HEK293 (cell line): Measurements from ENCODE around the gene POLR3A.

Experiments
- AEBP2 ChIP-seq: fragments of 450-650 bp; formaldehyde crosslinking; IDR thresholded peaks from 2 replicates; pipeline ENCODE4 v1.5.1; 2016; ENCODE audit warnings: missing biosample characterization, missing genetic modification characterization, borderline replicate concordance
- GLI2 ChIP-seq: fragments of 450-650 bp; formaldehyde crosslinking; IDR thresholded peaks from 2 replicates; pipeline ENCODE4; 2017; ENCODE audit warnings: missing biosample characterization, missing genetic modification characterization, low read depth, borderline replicate concordance
- KLF16 ChIP-seq: fragments of 450-650 bp; formaldehyde crosslinking; IDR thresholded peaks from 2 replicates; pipeline ENCODE4 v1.5.1; 2017; ENCODE audit warnings: missing biosample characterization, missing genetic modification characterization
- KLF8 ChIP-seq: fragments of 450-650 bp; formaldehyde crosslinking; IDR thresholded peaks from 2 replicates; pipeline ENCODE4 v1.5.1; 2016; ENCODE audit warnings: missing biosample characterization, missing genetic modification characterization
- WT1 ChIP-seq: fragments of 450-650 bp; formaldehyde crosslinking; IDR thresholded peaks from 2 replicates; pipeline ENCODE4 v1.5.1; 2016; ENCODE audit warnings: missing biosample characterization, missing genetic modification characterization
- ZEB2 ChIP-seq: fragments of 450-650 bp; formaldehyde crosslinking; IDR thresholded peaks from 2 replicates; pipeline ENCODE4 v1.5.1; 2016; ENCODE audit warnings: missing biosample characterization, missing genetic modification characterization
- ZNF114 ChIP-seq: fragments of 450-650 bp; formaldehyde crosslinking; IDR thresholded peaks from 2 replicates; pipeline ENCODE4 v1.5.0; 2017; ENCODE audit warnings: missing biosample characterization, missing genetic modification characterization
- ZNF133 ChIP-seq: fragments of 450-650 bp; formaldehyde crosslinking; IDR thresholded peaks from 2 replicates; pipeline ENCODE4 v1.5.1; 2016; ENCODE audit warnings: missing biosample characterization, missing genetic modification characterization
- ZNF16 ChIP-seq: fragments of 450-650 bp; formaldehyde crosslinking; IDR thresholded peaks from 2 replicates; pipeline ENCODE4 v1.5.1; 2016; ENCODE audit warnings: low read depth, missing biosample characterization, missing genetic modification characterization
- ZNF23 ChIP-seq: fragments of 450-650 bp; formaldehyde crosslinking; IDR thresholded peaks from 2 replicates; pipeline ENCODE4 v1.5.1; 2016; ENCODE audit warnings: missing biosample characterization, missing genetic modification characterization, borderline replicate concordance
- ZNF280D ChIP-seq: fragments of 450-650 bp; formaldehyde crosslinking; IDR thresholded peaks from 2 replicates; pipeline ENCODE4 v1.5.1; 2016; ENCODE audit warnings: missing biosample characterization, missing genetic modification characterization
- ZNF433 ChIP-seq: fragments of 450-650 bp; formaldehyde crosslinking; IDR thresholded peaks from 2 replicates; pipeline ENCODE4 v1.5.1; 2016; ENCODE audit warnings: missing biosample characterization, missing genetic modification characterization, low read depth
- ZNF629 ChIP-seq: fragments of 450-650 bp; formaldehyde crosslinking; IDR thresholded peaks from 2 replicates; pipeline ENCODE4 v1.5.1; 2017; ENCODE audit warnings: missing biosample characterization, missing genetic modification characterization
- ZXDB ChIP-seq: fragments of 450-650 bp; formaldehyde crosslinking; IDR thresholded peaks from 2 replicates; pipeline ENCODE4 v1.5.1; 2016; ENCODE audit warnings: missing biosample characterization, missing genetic modification characterization
- TF ChIP-seq, protein P1 (sequence below): fragments of 450-650 bp; formaldehyde crosslinking; IDR thresholded peaks from 2 replicates; pipeline ENCODE4 v1.5.1; 2016; ENCODE audit warnings: missing biosample characterization, missing genetic modification characterization
- TF ChIP-seq, protein P2 (sequence below): fragments of 450-650 bp; IDR thresholded peaks from 2 replicates; pipeline ENCODE4 v1.5.1; 2018; ENCODE audit warnings: missing biosample characterization, missing genetic modification characterization
- TF ChIP-seq, protein P3 (sequence below): fragments of 450-650 bp; formaldehyde crosslinking; IDR thresholded peaks from 2 replicates; pipeline ENCODE4 v1.5.1; 2016; ENCODE audit warnings: missing biosample characterization, missing genetic modification characterization
- TF ChIP-seq, protein P4 (sequence below): fragments of 450-650 bp; formaldehyde crosslinking; IDR thresholded peaks from 2 replicates; pipeline ENCODE4 v1.5.1; 2016; ENCODE audit warnings: missing biosample characterization, missing genetic modification characterization, borderline replicate concordance

Gene POLR3A

GRCh38 chr10:78033637-78034470 is 4.5 kb upstream of the POLR3A start, which contains the start of gene RPS24 (continued):
- TF ChIP-seq ZNF133 (tag by site-specific recombination) (no peak), ZNF114 (tag by site-specific recombination) (no peak), ZNF280D (tag by site-specific recombination) (no peak), ZNF23 (tag by site-specific recombination) (no peak), KLF16 (tag by site-specific recombination) (peak; percentile 38; the same call in 1 of the 2 replicates), ZXDB (tag by site-specific recombination) (peak; percentile 82), GLI2 (tag by site-specific recombination) (no peak), AEBP2 (tag by site-specific recombination) (no peak), KLF8 (tag by site-specific recombination) (peak; percentile 64), ZNF16 (no peak), ZEB2 (tag by site-specific recombination) (no peak; the same call in 1 of the 2 replicates), ZNF629 (tag by site-specific recombination) (peak; percentile 60), WT1 (no peak), ZNF433 (no peak)
- TF ChIP-seq, protein P1, sequence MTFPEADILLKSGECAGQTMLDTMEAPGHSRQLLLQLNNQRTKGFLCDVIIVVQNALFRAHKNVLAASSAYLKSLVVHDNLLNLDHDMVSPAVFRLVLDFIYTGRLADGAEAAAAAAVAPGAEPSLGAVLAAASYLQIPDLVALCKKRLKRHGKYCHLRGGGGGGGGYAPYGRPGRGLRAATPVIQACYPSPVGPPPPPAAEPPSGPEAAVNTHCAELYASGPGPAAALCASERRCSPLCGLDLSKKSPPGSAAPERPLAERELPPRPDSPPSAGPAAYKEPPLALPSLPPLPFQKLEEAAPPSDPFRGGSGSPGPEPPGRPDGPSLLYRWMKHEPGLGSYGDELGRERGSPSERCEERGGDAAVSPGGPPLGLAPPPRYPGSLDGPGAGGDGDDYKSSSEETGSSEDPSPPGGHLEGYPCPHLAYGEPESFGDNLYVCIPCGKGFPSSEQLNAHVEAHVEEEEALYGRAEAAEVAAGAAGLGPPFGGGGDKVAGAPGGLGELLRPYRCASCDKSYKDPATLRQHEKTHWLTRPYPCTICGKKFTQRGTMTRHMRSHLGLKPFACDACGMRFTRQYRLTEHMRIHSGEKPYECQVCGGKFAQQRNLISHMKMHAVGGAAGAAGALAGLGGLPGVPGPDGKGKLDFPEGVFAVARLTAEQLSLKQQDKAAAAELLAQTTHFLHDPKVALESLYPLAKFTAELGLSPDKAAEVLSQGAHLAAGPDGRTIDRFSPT (tag by site-specific recombination): no peak
- TF ChIP-seq, protein P2, sequence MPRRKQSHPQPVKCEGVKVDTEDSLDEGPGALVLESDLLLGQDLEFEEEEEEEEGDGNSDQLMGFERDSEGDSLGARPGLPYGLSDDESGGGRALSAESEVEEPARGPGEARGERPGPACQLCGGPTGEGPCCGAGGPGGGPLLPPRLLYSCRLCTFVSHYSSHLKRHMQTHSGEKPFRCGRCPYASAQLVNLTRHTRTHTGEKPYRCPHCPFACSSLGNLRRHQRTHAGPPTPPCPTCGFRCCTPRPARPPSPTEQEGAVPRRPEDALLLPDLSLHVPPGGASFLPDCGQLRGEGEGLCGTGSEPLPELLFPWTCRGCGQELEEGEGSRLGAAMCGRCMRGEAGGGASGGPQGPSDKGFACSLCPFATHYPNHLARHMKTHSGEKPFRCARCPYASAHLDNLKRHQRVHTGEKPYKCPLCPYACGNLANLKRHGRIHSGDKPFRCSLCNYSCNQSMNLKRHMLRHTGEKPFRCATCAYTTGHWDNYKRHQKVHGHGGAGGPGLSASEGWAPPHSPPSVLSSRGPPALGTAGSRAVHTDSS: no peak
- TF ChIP-seq, protein P3, sequence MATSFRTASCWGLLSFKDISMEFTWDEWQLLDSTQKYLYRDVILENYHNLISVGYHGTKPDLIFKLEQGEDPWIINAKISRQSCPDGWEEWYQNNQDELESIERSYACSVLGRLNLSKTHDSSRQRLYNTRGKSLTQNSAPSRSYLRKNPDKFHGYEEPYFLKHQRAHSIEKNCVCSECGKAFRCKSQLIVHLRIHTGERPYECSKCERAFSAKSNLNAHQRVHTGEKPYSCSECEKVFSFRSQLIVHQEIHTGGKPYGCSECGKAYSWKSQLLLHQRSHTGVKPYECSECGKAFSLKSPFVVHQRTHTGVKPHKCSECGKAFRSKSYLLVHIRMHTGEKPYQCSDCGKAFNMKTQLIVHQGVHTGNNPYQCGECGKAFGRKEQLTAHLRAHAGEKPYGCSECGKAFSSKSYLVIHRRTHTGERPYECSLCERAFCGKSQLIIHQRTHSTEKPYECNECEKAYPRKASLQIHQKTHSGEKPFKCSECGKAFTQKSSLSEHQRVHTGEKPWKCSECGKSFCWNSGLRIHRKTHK (tag by site-specific recombination): no peak
- TF ChIP-seq, protein P4, sequence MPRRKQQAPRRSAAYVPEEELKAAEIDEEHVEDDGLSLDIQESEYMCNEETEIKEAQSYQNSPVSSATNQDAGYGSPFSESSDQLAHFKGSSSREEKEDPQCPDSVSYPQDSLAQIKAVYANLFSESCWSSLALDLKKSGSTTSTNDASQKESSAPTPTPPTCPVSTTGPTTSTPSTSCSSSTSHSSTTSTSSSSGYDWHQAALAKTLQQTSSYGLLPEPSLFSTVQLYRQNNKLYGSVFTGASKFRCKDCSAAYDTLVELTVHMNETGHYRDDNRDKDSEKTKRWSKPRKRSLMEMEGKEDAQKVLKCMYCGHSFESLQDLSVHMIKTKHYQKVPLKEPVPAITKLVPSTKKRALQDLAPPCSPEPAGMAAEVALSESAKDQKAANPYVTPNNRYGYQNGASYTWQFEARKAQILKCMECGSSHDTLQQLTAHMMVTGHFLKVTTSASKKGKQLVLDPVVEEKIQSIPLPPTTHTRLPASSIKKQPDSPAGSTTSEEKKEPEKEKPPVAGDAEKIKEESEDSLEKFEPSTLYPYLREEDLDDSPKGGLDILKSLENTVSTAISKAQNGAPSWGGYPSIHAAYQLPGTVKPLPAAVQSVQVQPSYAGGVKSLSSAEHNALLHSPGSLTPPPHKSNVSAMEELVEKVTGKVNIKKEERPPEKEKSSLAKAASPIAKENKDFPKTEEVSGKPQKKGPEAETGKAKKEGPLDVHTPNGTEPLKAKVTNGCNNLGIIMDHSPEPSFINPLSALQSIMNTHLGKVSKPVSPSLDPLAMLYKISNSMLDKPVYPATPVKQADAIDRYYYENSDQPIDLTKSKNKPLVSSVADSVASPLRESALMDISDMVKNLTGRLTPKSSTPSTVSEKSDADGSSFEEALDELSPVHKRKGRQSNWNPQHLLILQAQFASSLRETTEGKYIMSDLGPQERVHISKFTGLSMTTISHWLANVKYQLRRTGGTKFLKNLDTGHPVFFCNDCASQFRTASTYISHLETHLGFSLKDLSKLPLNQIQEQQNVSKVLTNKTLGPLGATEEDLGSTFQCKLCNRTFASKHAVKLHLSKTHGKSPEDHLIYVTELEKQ: no peak
